Panc1 (cell line): ENCODE results near the gene CRY2. TPM values are rescaled to one million over a fixed set of nuclear protein-coding genes. Genes with fewer than 3 reads are reported as not detected.

Experiments used
- ATAC-seq: fragments of 200-7000 bp; cut with Tn5 transposase; 2 replicates; pipeline ENCODE4 v1.9.1; 2020; ENCODE audit warnings: mild to moderate bottlenecking, moderate library complexity
- BruUV-seq: library from RNA; stranded (reverse); fragments of 400-500 nt; replicated peaks from 2 replicates; lab custom pipeline; 2021; lab: Mats Ljungman, UMichigan
- CTCF ChIA-PET: fragments of 300-600 bp; sonication (Branson Sonifier 250); formaldehyde crosslinking; loops from one replicate; lab custom pipeline; 2022; ENCODE audit warnings: antibody characterized with exemption; lab: Charles Lee
- POLR2A ChIA-PET: fragments of 300-600 bp; sonication (Branson Sonifier 250); formaldehyde crosslinking; loops from one replicate; lab custom pipeline; 2022; ENCODE audit warnings: antibody characterized with exemption; lab: Charles Lee
- DNase-seq: peaks from one replicate; pipeline ENCODE4 v3.0.0-alpha.2; 2010; ENCODE audit warnings: low read depth, low spot score
- H3K27ac ChIP-seq: 2 replicates; pipeline ENCODE4 v1.5.1; 2011; ENCODE audit warnings: mild to moderate bottlenecking, low read length, inconsistent platforms
- H3K27me3 ChIP-seq: fragments of 200-500 bp; sonication (Bioruptor generic); 2 replicates; pipeline ENCODE4 v1.6.0; 2014; ENCODE audit warnings: low read length, inconsistent platforms; ENCODE audit not compliant: control insufficient read depth, insufficient read depth
- H3K36me3 ChIP-seq: fragments of 200-500 bp; sonication (Bioruptor generic); 2 replicates; pipeline ENCODE4 v1.5.1; 2014; ENCODE audit warnings: inconsistent platforms, mild to moderate bottlenecking, low read length, moderate library complexity; ENCODE audit not compliant: control insufficient read depth, insufficient read depth
- H3K4me1 ChIP-seq: 2 replicates; pipeline ENCODE4 v1.5.1; 2011; ENCODE audit warnings: inconsistent platforms, mild to moderate bottlenecking, low read length, moderate library complexity; ENCODE audit not compliant: control insufficient read depth, insufficient read depth
- H3K4me3 ChIP-seq, 2 experiments: 2 replicates each; pipeline ENCODE4 v1.5.1; 2011 to 2012; ENCODE audit warnings: low read depth in 2 of 2, low read length in 2 of 2, mild to moderate bottlenecking in 2 of 2, inconsistent platforms in 1 of 2, moderate library complexity in 1 of 2
- H3K9me3 ChIP-seq: fragments of 200-500 bp; sonication (Bioruptor generic); 2 replicates; pipeline ENCODE4 v1.5.1; 2014; ENCODE audit warnings: low read depth, mild to moderate bottlenecking, inconsistent platforms, low read length, moderate library complexity; ENCODE audit not compliant: control insufficient read depth, insufficient read depth
- POLR2AphosphoS5 ChIP-seq: IDR thresholded peaks from 2 replicates; pipeline ENCODE4 v1.6.1; 2012; ENCODE audit warnings: mild to moderate bottlenecking, low read depth, low read length, moderate library complexity
- REST ChIP-seq, 2 experiments: IDR thresholded peaks; 2 replicates each; pipeline ENCODE4 v1.6.1; 2011 to 2012; ENCODE audit warnings: low read depth in 2 of 2, control low read depth in 1 of 2, low read length in 1 of 2, mild to moderate bottlenecking in 1 of 2, moderate library complexity in 1 of 2; ENCODE audit not compliant: insufficient read depth in 1 of 2
- SIN3A ChIP-seq: IDR thresholded peaks from 2 replicates; pipeline ENCODE4 v1.6.1; 2012; ENCODE audit warnings: low read depth, mild to moderate bottlenecking, low read length, moderate library complexity, borderline replicate concordance; ENCODE audit not compliant: insufficient read depth
- TCF7L2 ChIP-seq: IDR thresholded peaks from 2 replicates; pipeline ENCODE4 v1.6.1; 2011; ENCODE audit warnings: mild to moderate bottlenecking, low read depth, low read length, inconsistent platforms
- in situ Hi-C: cut with HindIII; loops from 2 replicates; pipeline ENCODE4 v1.10.0; 2016; ENCODE audit warnings: low sequenced_read_pairs, low pct_unique_long_range_greater_than_20kb
- intact Hi-C: fragments of 100-400 bp; cut with micrococcal nuclease; formaldehyde crosslinking; loops from one replicate; pipeline ENCODE4 v1.10.0; 2022; ENCODE audit not compliant: unreplicated experiment
- total RNA-seq: library from RNA; stranded (reverse); gene quantifications from one replicate; pipeline ENCODE4 v1.2.1, GENCODE V29; 2021; ENCODE audit not compliant: unreplicated experiment
- TF ChIP-seq, protein P1 (sequence below): fragments of 450-650 bp; IDR thresholded peaks from 2 replicates; pipeline ENCODE4 v1.5.1; 2017; ENCODE audit warnings: mild to moderate bottlenecking

The CRY2 gene
- total RNA-seq, 1 experiment from 2014 or later = 14.6 TPM

GRCh38 chr11:45856044-45856468 lies 8.8 kb downstream of the CRY2 start:
- Histone ChIP-seq H3K9me3 (no peaks in the 10 kb centered on the region), H3K36me3 (peaks cover 4% of the 10 kb centered on the region; the same call in 1 of the 2 replicates), H3K27ac (no peak overlapping the region), H3K4me1 (no peaks in the 10 kb centered on the region; the same call in 1 of the 2 replicates), H3K27me3 (no peaks in the 10 kb centered on the region), H3K4me3 (no peak overlapping the region)
- no peak for ATAC-seq
- in situ Hi-C loops = no loop called here
- no peak for TF ChIP-seq POLR2AphosphoS5
- TF ChIP-seq, protein P1, sequence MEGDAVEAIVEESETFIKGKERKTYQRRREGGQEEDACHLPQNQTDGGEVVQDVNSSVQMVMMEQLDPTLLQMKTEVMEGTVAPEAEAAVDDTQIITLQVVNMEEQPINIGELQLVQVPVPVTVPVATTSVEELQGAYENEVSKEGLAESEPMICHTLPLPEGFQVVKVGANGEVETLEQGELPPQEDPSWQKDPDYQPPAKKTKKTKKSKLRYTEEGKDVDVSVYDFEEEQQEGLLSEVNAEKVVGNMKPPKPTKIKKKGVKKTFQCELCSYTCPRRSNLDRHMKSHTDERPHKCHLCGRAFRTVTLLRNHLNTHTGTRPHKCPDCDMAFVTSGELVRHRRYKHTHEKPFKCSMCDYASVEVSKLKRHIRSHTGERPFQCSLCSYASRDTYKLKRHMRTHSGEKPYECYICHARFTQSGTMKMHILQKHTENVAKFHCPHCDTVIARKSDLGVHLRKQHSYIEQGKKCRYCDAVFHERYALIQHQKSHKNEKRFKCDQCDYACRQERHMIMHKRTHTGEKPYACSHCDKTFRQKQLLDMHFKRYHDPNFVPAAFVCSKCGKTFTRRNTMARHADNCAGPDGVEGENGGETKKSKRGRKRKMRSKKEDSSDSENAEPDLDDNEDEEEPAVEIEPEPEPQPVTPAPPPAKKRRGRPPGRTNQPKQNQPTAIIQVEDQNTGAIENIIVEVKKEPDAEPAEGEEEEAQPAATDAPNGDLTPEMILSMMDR = no peak
- no peak for TF ChIP-seq TCF7L2
- no peak for TF ChIP-seq SIN3A
- TF ChIP-seq REST (IDR thresholded peaks at IDR 0.05; ENCODE audit: insufficient read depth in 1 of 2, low read depth in 2 of 2, low read length in 1 of 2) = no peak
- ChIA-PET POLR2A (no interaction called here), CTCF (no interaction called here)
- intact Hi-C loops = no loop called here
- no TSS peak for BruUV-seq
- no peak for DNase-seq

DNA sequence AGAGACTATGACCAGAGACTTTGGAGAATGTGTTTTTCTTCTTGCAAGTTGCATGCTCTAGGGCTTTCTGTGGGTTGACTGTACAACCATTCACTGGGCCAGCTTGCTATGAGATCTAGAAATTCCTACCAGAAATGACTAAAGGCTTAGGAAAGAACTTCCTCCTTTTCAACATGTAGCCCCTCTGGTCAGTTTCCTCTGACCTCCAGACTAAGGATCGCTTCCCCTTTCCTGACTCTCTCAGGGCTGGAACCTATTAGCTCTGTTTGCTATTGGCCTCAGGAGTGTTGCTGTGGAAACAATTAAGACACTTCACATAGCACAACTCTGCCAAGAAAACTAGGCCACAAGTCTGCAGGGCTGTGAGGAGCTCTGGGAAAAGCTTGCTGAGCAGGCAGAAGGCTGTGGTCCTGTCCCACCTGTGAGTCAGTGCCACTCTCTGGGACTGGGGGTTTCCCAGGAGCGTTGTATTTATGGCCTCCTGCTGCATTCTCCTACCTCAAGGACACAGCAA lies 10.7 kb downstream of the CRY2 start:
- no peak for ATAC-seq
- no peaks in the 10 kb centered on the region for H3K9me3 ChIP-seq
- H3K4me3 ChIP-seq = no peak overlapping the region
- BruUV-seq = no TSS peak
- in situ Hi-C loops = no loop called here
- POLR2A ChIA-PET = no interaction called here
- H3K4me1 ChIP-seq = no peaks in the 10 kb centered on the region; the same call in 1 of the 2 replicates
- CTCF ChIA-PET = no interaction called here
- DNase-seq = no peak
- H3K27ac ChIP-seq = no peak overlapping the region
- no peak for TF ChIP-seq TCF7L2
- no peak for TF ChIP-seq SIN3A
- TF ChIP-seq, protein P1 = no peak
- no peak for TF ChIP-seq POLR2AphosphoS5
- no peak for TF ChIP-seq REST (IDR thresholded peaks at IDR 0.05; ENCODE audit: insufficient read depth in 1 of 2, low read depth in 2 of 2, low read length in 1 of 2)
- intact Hi-C loops = no loop called here
- no peaks in the 10 kb centered on the region for H3K27me3 ChIP-seq
- H3K36me3 ChIP-seq = peaks cover 7% of the 10 kb centered on the region; the same call in 1 of the 2 replicates
